Left ventricle myocardium inferior (tissue), 1 donor: Measurements from ENCODE around the gene IGSF8. TPM values are rescaled to one million over a fixed set of nuclear protein-coding genes. Genes with fewer than 3 reads are reported as not detected.

Experiments used
- DNase-seq: peaks from one replicate; pipeline ENCODE4 v3.0.0-alpha.2; 2020
- H3K27ac ChIP-seq: fragments of 200-600 bp; replicated peaks from 2 replicates; pipeline ENCODE4 v1.8.0; 2021
- H3K27me3 ChIP-seq: fragments of 200-600 bp; 2 replicates; pipeline ENCODE4 v1.8.0; 2021; ENCODE audit warnings: low read depth
- H3K36me3 ChIP-seq: fragments of 200-600 bp; 2 replicates; pipeline ENCODE4 v1.8.0; 2021
- H3K4me1 ChIP-seq: fragments of 200-600 bp; 2 replicates; pipeline ENCODE4 v1.8.0; 2021
- H3K4me3 ChIP-seq: fragments of 200-600 bp; 2 replicates; pipeline ENCODE4 v1.8.0; 2021; ENCODE audit warnings: mild to moderate bottlenecking, moderate library complexity
- H3K9me3 ChIP-seq: fragments of 200-600 bp; replicated peaks from 2 replicates; pipeline ENCODE4 v1.8.0; 2021
- CTCF ChIP-seq: fragments of 200-600 bp; IDR thresholded peaks from 2 replicates; pipeline ENCODE4 v1.8.0; 2021; ENCODE audit warnings: antibody characterized with exemption, mild to moderate bottlenecking, borderline replicate concordance
- intact Hi-C: fragments of 100-400 bp; cut with micrococcal nuclease; formaldehyde crosslinking; loops from one replicate; pipeline ENCODE4 v1.11.0; 2022
- total RNA-seq: library from RNA; stranded (reverse); fragmentation: NEBNext Ultra II Directional; extraction: Animal tissue kit (Norgen Biotek cat#: 25700); gene quantifications from one replicate; pipeline ENCODE4 v1.2.1, GENCODE V29; 2021
- donor health status: DM: no; HTN: yes; CAD: no; lungs with severe emphysema.

Gene IGSF8
- total RNA-seq, 1 donor from 2014 or later: 18.2 TPM

DNA sequence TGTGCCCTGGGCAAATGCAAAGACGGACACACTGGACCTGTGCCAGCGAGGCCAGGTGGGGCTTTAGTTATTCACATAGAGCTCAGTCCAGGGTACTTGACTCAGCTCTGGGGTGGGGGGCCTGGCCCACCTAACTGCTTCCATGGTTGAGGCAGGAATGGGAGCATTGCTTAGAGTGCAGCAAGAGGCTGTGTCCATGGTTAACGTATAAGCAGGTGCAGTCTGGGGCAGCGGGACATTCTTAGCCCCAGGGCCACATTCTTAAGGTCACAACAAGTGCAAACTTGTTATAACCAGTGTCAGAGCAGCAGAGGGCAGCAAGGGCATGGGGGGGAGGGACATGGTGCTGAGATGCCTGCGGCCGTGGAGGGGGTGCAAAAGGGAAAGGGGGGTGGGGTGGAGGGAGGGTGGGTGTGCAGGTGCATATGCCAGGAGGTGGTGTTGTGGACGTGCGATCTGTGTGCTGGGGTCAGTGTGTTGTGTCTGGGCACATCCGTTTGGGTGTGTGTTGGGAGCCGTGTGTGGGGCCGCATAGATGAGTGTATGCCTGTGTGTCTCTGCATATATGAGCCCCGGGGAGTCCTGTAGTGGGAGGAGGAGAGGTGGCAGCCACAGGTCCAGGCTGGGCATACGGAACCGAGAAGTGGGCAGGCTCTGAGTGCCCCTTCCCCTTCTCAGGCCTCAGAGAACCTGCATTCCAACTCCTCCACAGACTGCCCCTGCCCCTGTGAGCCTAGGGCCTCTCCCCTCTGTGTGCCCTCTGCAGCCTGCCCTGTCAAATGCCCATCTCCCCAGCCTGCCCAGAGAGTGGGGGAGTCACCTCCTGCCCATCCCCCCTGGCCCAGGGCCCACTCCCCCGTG, 36.8 kb downstream of the IGSF8 start:
- H3K36me3 ChIP-seq: no peaks in the 10 kb centered on the region
- TF ChIP-seq CTCF: no peak
- no peak overlapping the region for H3K4me3 ChIP-seq
- no peak overlapping the region for H3K27ac ChIP-seq
- intact Hi-C loops: no loop called here
- H3K4me1 ChIP-seq: no peaks in the 10 kb centered on the region
- peaks cover 34% of the 10 kb centered on the region for H3K27me3 ChIP-seq
- H3K9me3 ChIP-seq: no peaks in the 10 kb centered on the region
- no peak for DNase-seq

DNA sequence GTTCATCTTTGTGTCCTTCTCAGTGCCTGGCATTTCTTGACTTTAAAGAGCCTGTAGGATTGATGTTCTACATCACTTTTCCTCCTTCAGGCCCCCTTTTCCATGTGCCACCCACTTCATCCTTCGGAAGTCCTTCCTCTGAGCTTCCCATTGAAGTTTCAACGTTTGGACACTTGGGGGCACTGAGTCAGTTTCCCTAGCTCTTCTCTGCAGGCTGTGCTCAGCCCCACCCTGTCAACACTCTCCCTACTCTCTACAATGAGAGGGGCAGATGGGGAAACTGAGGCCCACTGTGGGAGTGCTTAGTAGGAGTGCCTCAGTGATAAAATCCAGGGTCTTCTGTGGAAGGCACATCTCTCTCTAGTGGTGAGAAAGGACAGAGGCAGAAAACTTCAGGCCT, 40.3 kb downstream of the IGSF8 start:
- H3K4me1 ChIP-seq: no peaks in the 10 kb centered on the region
- no peaks in the 10 kb centered on the region for H3K36me3 ChIP-seq
- intact Hi-C loops: no loop called here
- no peak overlapping the region for H3K27ac ChIP-seq
- peaks cover 65% of the 10 kb centered on the region for H3K27me3 ChIP-seq
- TF ChIP-seq CTCF: peak; percentile 47
- H3K9me3 ChIP-seq: no peaks in the 10 kb centered on the region
- H3K4me3 ChIP-seq: no peak overlapping the region
- DNase-seq: no peak

GRCh38 chr1:160056648-160057169, 41.7 kb downstream of the IGSF8 start:
- no peak for DNase-seq
- no peaks in the 10 kb centered on the region for H3K9me3 ChIP-seq
- H3K27me3 ChIP-seq: peaks cover 63% of the 10 kb centered on the region
- intact Hi-C loops: no loop called here
- no peak overlapping the region for H3K4me3 ChIP-seq
- no peaks in the 10 kb centered on the region for H3K36me3 ChIP-seq
- no peaks in the 10 kb centered on the region for H3K4me1 ChIP-seq
- TF ChIP-seq CTCF: no peak
- no peak overlapping the region for H3K27ac ChIP-seq

DNA sequence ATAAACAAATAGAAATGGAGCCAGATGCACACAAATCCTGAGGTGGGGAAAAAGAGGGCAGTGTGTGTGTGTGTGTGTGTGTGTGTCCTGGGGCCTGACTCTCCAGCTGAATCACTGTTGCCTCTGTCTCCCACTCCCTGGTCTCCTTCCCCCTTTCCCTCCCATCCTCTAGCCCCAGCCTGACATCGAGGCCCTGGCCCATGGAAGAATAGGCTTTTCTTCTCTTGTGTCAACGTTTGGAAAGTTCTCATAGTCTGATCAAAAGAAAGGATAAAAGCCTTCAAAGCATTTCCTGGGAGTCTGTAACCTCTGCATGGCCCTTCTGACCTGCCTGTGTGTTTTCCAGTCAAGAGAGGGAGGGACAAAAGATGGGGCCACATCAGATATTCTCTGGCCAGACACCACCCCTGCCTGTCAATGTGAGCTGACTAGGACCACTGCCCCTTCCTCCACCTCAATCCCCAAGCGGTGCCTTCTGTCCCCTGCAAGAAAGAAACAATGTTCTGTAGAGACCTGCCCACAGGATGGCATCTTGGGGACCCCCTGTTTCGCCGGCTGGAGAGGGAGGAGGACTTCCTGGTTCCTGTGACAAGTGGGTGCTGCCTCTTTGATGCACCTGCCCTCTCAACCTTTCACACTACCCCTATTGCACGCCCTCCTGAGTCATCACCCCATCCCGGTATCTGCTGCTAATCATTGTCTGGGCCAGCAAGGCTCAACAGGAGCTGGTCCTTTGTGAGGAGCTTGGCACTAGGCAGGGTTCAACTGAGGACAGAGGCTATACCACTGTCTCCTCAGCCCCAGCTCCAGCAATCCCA, 44.7 kb downstream of the IGSF8 start:
- Histone ChIP-seq H3K27ac (no peak overlapping the region), H3K4me3 (no peak overlapping the region), H3K4me1 (no peaks in the 10 kb centered on the region), H3K36me3 (no peaks in the 10 kb centered on the region), H3K27me3 (peaks cover 60% of the 10 kb centered on the region), H3K9me3 (no peaks in the 10 kb centered on the region)
- intact Hi-C loops: no loop called here
- no peak for DNase-seq
- TF ChIP-seq CTCF: no peak

- Histone ChIP-seq H3K4me3 (no peak overlapping the region), H3K36me3 (no peaks in the 10 kb centered on the region), H3K27ac (no peak overlapping the region), H3K4me1 (no peaks in the 10 kb centered on the region), H3K27me3 (peaks cover 56% of the 10 kb centered on the region), H3K9me3 (no peaks in the 10 kb centered on the region)
- intact Hi-C loops: no loop called here
- TF ChIP-seq CTCF: no peak
- no peak for DNase-seq
Measured at GRCh38 chr1:160052936-160053335, 45.5 kb downstream of the IGSF8 start.
